Stimulated activated naive CD4-positive, alpha-beta T cell treated with Interleukin-2 at 50 U/mL for 16 hours (primary cell): Measurements from ENCODE around the gene IBA57.

ENCODE experiments used
- DNase-seq: peaks from one replicate; lab custom pipeline; 2025; lab: John Stamatoyannopoulos, UW

IBA57 gene

GRCh38 chr1:228156941-228157728, 8.5 kb upstream of the IBA57 start:
- no peak for DNase-seq

GRCh38 chr1:228157729-228158126, 7.9 kb upstream of the IBA57 start:
- DNase-seq: no peak

GRCh38 chr1:228158151-228159007, 7.2 kb upstream of the IBA57 start:
- no peak for DNase-seq

GRCh38 chr1:228159008-228159665, 6.5 kb upstream of the IBA57 start:
- DNase-seq: no peak

- DNase-seq: no peak
Measured at GRCh38 chr1:228160201-228160761, 5.3 kb upstream of the IBA57 start.

GRCh38 chr1:228161362-228161761, 4.2 kb upstream of the IBA57 start:
- DNase-seq: no peak

GRCh38 chr1:228161866-228162265, 3.7 kb upstream of the IBA57 start:
- no peak for DNase-seq

- DNase-seq: no peak
Measured at GRCh38 chr1:228162286-228163006, 3.2 kb upstream of the IBA57 start.

GRCh38 chr1:228163007-228163753, 2.4 kb upstream of the IBA57 start:
- no peak for DNase-seq

GRCh38 chr1:228163776-228164519, 1.7 kb upstream of the IBA57 start:
- DNase-seq: no peak

- no peak for DNase-seq
Measured at GRCh38 chr1:228164561-228165371, 838 bp upstream of the IBA57 start.

GRCh38 chr1:228166170-228166936, 749 bp downstream of the IBA57 start:
- DNase-seq: peak; percentile 43

- no peak for DNase-seq
Measured at GRCh38 chr1:228168563-228169270, 3.1 kb downstream of the IBA57 start.

GRCh38 chr1:228169345-228169744, 3.7 kb downstream of the IBA57 start:
- DNase-seq: no peak

GRCh38 chr1:228170666-228171065, 5.1 kb downstream of the IBA57 start:
- no peak for DNase-seq

- DNase-seq: no peak
Measured at GRCh38 chr1:228171221-228171891, 5.8 kb downstream of the IBA57 start.
